OCI-LY7 (cell line): ENCODE results near the gene C16orf74.

Experiments
- EZH2phosphoT487 ChIP-seq: fragments of 200-600 bp; sonication (generic); IDR thresholded peaks from 2 replicates; pipeline ENCODE4 v1.6.1; 2018; ENCODE audit warnings: low read depth, borderline replicate concordance, mild to moderate bottlenecking, mixed run types, antibody characterized with exemption, low read length, moderate library complexity, mixed read lengths
- TF ChIP-seq, protein P1 (sequence below): fragments of 200-600 bp; sonication (generic); conservative IDR thresholded peaks from 2 replicates; pipeline ENCODE4 v1.5.1; 2014; ENCODE audit warnings: mild to moderate bottlenecking, antibody characterized with exemption, low read length, moderate library complexity, mixed read lengths

DNA sequence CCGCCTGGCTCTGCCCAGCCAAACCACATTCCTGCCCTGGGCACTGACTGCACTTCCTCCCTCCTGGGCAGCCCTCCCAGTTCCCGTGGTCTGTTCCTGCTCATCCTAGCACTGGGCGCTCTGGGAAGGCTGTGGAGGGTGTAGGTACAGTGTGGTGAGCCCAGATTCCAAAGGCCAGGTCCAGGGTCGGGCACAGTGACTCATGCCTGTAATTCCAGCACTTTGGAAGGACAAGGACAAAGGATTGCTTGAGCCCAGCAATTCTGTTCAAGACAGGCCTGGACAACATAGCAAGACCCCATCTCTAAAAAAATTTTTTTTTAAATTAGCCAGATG, 30.6 kb downstream of the C16orf74 start:
- TF ChIP-seq, protein P1, sequence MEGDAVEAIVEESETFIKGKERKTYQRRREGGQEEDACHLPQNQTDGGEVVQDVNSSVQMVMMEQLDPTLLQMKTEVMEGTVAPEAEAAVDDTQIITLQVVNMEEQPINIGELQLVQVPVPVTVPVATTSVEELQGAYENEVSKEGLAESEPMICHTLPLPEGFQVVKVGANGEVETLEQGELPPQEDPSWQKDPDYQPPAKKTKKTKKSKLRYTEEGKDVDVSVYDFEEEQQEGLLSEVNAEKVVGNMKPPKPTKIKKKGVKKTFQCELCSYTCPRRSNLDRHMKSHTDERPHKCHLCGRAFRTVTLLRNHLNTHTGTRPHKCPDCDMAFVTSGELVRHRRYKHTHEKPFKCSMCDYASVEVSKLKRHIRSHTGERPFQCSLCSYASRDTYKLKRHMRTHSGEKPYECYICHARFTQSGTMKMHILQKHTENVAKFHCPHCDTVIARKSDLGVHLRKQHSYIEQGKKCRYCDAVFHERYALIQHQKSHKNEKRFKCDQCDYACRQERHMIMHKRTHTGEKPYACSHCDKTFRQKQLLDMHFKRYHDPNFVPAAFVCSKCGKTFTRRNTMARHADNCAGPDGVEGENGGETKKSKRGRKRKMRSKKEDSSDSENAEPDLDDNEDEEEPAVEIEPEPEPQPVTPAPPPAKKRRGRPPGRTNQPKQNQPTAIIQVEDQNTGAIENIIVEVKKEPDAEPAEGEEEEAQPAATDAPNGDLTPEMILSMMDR: no peak
- no peak for TF ChIP-seq EZH2phosphoT487
